ENCODE measurements around the gene RASEF. TPM values are rescaled to one million over a fixed set of nuclear protein-coding genes. Genes with fewer than 3 reads are reported as not detected.
"Not testable (repeated sequence)": the region's sequence is repeated elsewhere in the genome, so short reads cannot be mapped to it uniquely, and the experiment has no call there.

Gene RASEF
- 3.9 TPM for total RNA-seq
- polyA plus RNA-seq = 3.0 TPM
- long read RNA-seq, donor 1 = 0 reads
- long read RNA-seq, donor 2 = 0 reads
- long read RNA-seq, donor 3 = 0 reads
- long read RNA-seq, donor 4 = 0 reads
- long read RNA-seq, donor 5 = 0 reads
- long read RNA-seq, donor 6, full-length matches to known transcripts = 1 of 1 reads
- long read RNA-seq, donor 6, partial matches to known transcripts = 0 of 1 reads
- long read RNA-seq, donor 6, other reads (novel, unspliced or antisense) = 0 of 1 reads
- long read RNA-seq, donor 7, full-length matches to known transcripts = 1 of 10 reads
- long read RNA-seq, donor 7, partial matches to known transcripts = 9 of 10 reads
- long read RNA-seq, donor 7, other reads (novel, unspliced or antisense) = 0 of 10 reads
- long read RNA-seq, donor 8 = 0 reads
- long read RNA-seq, donor 9 = 0 reads
- long read RNA-seq, donor 10, full-length matches to known transcripts = 1 of 1 reads
- long read RNA-seq, donor 10, partial matches to known transcripts = 0 of 1 reads
- long read RNA-seq, donor 10, other reads (novel, unspliced or antisense) = 0 of 1 reads

- 3% methylated on average over 99 of the region's 99 CpGs for WGBS
- H3K9me3 ChIP-seq (ENCODE audit: control insufficient read depth in 2 of 2, insufficient read depth in 1 of 2, low read length in 1 of 2) = no peaks in the 10 kb centered on the region
- peaks cover 34 to 44% of the 10 kb centered on the region in 2 donors for H3K27me3 ChIP-seq (ENCODE audit: control insufficient read depth in 2 of 2, insufficient read depth in 1 of 2, low read length in 1 of 2)
- H3K36me3 ChIP-seq (ENCODE audit: control insufficient read depth in 2 of 2, insufficient read depth in 2 of 2, low read length in 1 of 2) = no peaks in the 10 kb centered on the region
- no peaks in the 10 kb centered on the region for H3K4me1 ChIP-seq (ENCODE audit: control insufficient read depth in 2 of 2, insufficient read depth in 2 of 2, low read length in 2 of 2)
- peak within 1 kb of the TSS; percentile 13 to 25 for H3K4me3 ChIP-seq (ENCODE audit: low read length in 2 of 2)
- peak in 3 of 9 donors; percentile 1 to 21 (median 11) for DNase-seq (ENCODE audit: low read depth in 6 of 9, low spot score in 9 of 9)
- H3K27ac ChIP-seq (ENCODE audit: low read depth in 1 of 2, low read length in 1 of 2) = peak within 1 kb of the TSS; percentile 64 to 73
These were observed at the start of gene RASEF for GRCh38 chr9:83062651-83063527. Gene RASEF (minus strand): TSS chr9:83063142. CDS start chr9:83062867, 275 bp downstream.

- no peak for DNase-seq (ENCODE audit: low read depth in 6 of 9, low spot score in 9 of 9)
- WGBS = 96% methylated on average over 3 of the region's 3 CpGs
- H3K27ac ChIP-seq (ENCODE audit: low read depth in 1 of 2, low read length in 1 of 2) = no peak overlapping the region
- H3K36me3 ChIP-seq (ENCODE audit: control insufficient read depth in 2 of 2, insufficient read depth in 2 of 2, low read length in 1 of 2) = no peaks in the 10 kb centered on the region
- H3K4me3 ChIP-seq (ENCODE audit: low read length in 2 of 2) = no peak overlapping the region
- H3K9me3 ChIP-seq (ENCODE audit: control insufficient read depth in 2 of 2, insufficient read depth in 1 of 2, low read length in 1 of 2) = no peaks in the 10 kb centered on the region
- no peaks in the 10 kb centered on the region for H3K27me3 ChIP-seq (ENCODE audit: control insufficient read depth in 2 of 2, insufficient read depth in 1 of 2, low read length in 1 of 2)
- no peaks in the 10 kb centered on the region for H3K4me1 ChIP-seq (ENCODE audit: control insufficient read depth in 2 of 2, insufficient read depth in 2 of 2, low read length in 2 of 2)
These were observed 48.2 kb upstream of the RASEF start for GRCh38 chr9:83111169-83111568.

- Histone ChIP-seq H3K4me1 (ENCODE audit: control insufficient read depth in 2 of 2, insufficient read depth in 2 of 2, low read length in 2 of 2) (no peaks in the 10 kb centered on the region), H3K27ac (ENCODE audit: low read depth in 1 of 2, low read length in 1 of 2) (no peak overlapping the region), H3K4me3 (ENCODE audit: low read length in 2 of 2) (no peak overlapping the region), H3K27me3 (ENCODE audit: control insufficient read depth in 2 of 2, insufficient read depth in 1 of 2, low read length in 1 of 2) (no peaks in the 10 kb centered on the region), H3K9me3 (ENCODE audit: control insufficient read depth in 2 of 2, insufficient read depth in 1 of 2, low read length in 1 of 2) (no peaks in the 10 kb centered on the region), H3K36me3 (ENCODE audit: control insufficient read depth in 2 of 2, insufficient read depth in 2 of 2, low read length in 1 of 2) (no peaks in the 10 kb centered on the region)
- no peak for DNase-seq (ENCODE audit: low read depth in 6 of 9, low spot score in 9 of 9)
- WGBS = 93% methylated on average over 3 of the region's 3 CpGs
These were observed 46.4 kb upstream of the RASEF start for GRCh38 chr9:83109296-83109695.

GRCh38 chr9:83108208-83108607 is 45.3 kb upstream of the RASEF start:
- no peaks in the 10 kb centered on the region for H3K36me3 ChIP-seq (ENCODE audit: control insufficient read depth in 2 of 2, insufficient read depth in 2 of 2, low read length in 1 of 2)
- no peak overlapping the region for H3K27ac ChIP-seq (ENCODE audit: low read depth in 1 of 2, low read length in 1 of 2)
- H3K4me1 ChIP-seq (ENCODE audit: control insufficient read depth in 2 of 2, insufficient read depth in 2 of 2, low read length in 2 of 2) = no peaks in the 10 kb centered on the region
- H3K27me3 ChIP-seq (ENCODE audit: control insufficient read depth in 2 of 2, insufficient read depth in 1 of 2, low read length in 1 of 2) = no peaks in the 10 kb centered on the region
- H3K4me3 ChIP-seq (ENCODE audit: low read length in 2 of 2) = no peak overlapping the region
- DNase-seq (ENCODE audit: low read depth in 6 of 9, low spot score in 9 of 9) = no peak
- H3K9me3 ChIP-seq (ENCODE audit: control insufficient read depth in 2 of 2, insufficient read depth in 1 of 2, low read length in 1 of 2) = no peaks in the 10 kb centered on the region

GRCh38 chr9:83106772-83107171 is 43.8 kb upstream of the RASEF start:
- DNase-seq (ENCODE audit: low read depth in 6 of 9, low spot score in 9 of 9) = no peak
- no peaks in the 10 kb centered on the region for H3K4me1 ChIP-seq (ENCODE audit: control insufficient read depth in 2 of 2, insufficient read depth in 2 of 2, low read length in 2 of 2)
- H3K4me3 ChIP-seq (ENCODE audit: low read length in 2 of 2) = no peak overlapping the region
- H3K27me3 ChIP-seq (ENCODE audit: control insufficient read depth in 2 of 2, insufficient read depth in 1 of 2, low read length in 1 of 2) = no peaks in the 10 kb centered on the region
- H3K9me3 ChIP-seq (ENCODE audit: control insufficient read depth in 2 of 2, insufficient read depth in 1 of 2, low read length in 1 of 2) = no peaks in the 10 kb centered on the region
- no peaks in the 10 kb centered on the region for H3K36me3 ChIP-seq (ENCODE audit: control insufficient read depth in 2 of 2, insufficient read depth in 2 of 2, low read length in 1 of 2)
- WGBS = 87% methylated on average over 2 of the region's 2 CpGs
- no peak overlapping the region for H3K27ac ChIP-seq (ENCODE audit: low read depth in 1 of 2, low read length in 1 of 2)

- H3K4me3 ChIP-seq (ENCODE audit: low read length in 2 of 2) = no peak overlapping the region
- WGBS = 92% methylated on average over 1 of the region's 1 CpG
- no peaks in the 10 kb centered on the region for H3K4me1 ChIP-seq (ENCODE audit: control insufficient read depth in 2 of 2, insufficient read depth in 2 of 2, low read length in 2 of 2)
- no peaks in the 10 kb centered on the region for H3K27me3 ChIP-seq (ENCODE audit: control insufficient read depth in 2 of 2, insufficient read depth in 1 of 2, low read length in 1 of 2)
- no peak overlapping the region for H3K27ac ChIP-seq (ENCODE audit: low read depth in 1 of 2, low read length in 1 of 2)
- no peaks in the 10 kb centered on the region for H3K36me3 ChIP-seq (ENCODE audit: control insufficient read depth in 2 of 2, insufficient read depth in 2 of 2, low read length in 1 of 2)
- DNase-seq (ENCODE audit: low read depth in 6 of 9, low spot score in 9 of 9) = no peak
- H3K9me3 ChIP-seq (ENCODE audit: control insufficient read depth in 2 of 2, insufficient read depth in 1 of 2, low read length in 1 of 2) = no peaks in the 10 kb centered on the region
These were observed 43.3 kb upstream of the RASEF start for GRCh38 chr9:83106263-83106662.

GRCh38 chr9:83097633-83098032 is 34.7 kb upstream of the RASEF start:
- Histone ChIP-seq H3K36me3 (ENCODE audit: control insufficient read depth in 2 of 2, insufficient read depth in 2 of 2, low read length in 1 of 2) (no peaks in the 10 kb centered on the region), H3K27me3 (ENCODE audit: control insufficient read depth in 2 of 2, insufficient read depth in 1 of 2, low read length in 1 of 2) (no peaks in the 10 kb centered on the region), H3K9me3 (ENCODE audit: control insufficient read depth in 2 of 2, insufficient read depth in 1 of 2, low read length in 1 of 2) (no peaks in the 10 kb centered on the region), H3K4me1 (ENCODE audit: control insufficient read depth in 2 of 2, insufficient read depth in 2 of 2, low read length in 2 of 2) (no peaks in the 10 kb centered on the region), H3K27ac (ENCODE audit: low read depth in 1 of 2, low read length in 1 of 2) (no peak overlapping the region), H3K4me3 (ENCODE audit: low read length in 2 of 2) (no peak overlapping the region)
- DNase-seq (ENCODE audit: low read depth in 6 of 9, low spot score in 9 of 9) = no peak
- WGBS = 98% methylated on average over 4 of the region's 4 CpGs

- H3K4me3 ChIP-seq (ENCODE audit: low read length in 2 of 2); DNase-seq (ENCODE audit: low read depth in 6 of 9, low spot score in 9 of 9): not testable (repeated sequence)
- WGBS = 89% methylated on average over 24 of the region's 24 CpGs
These were observed 30.4 kb upstream of the RASEF start for GRCh38 chr9:83093311-83093710.

GRCh38 chr9:83081846-83082245 is 18.9 kb upstream of the RASEF start:
- Histone ChIP-seq H3K27ac (ENCODE audit: low read depth in 1 of 2, low read length in 1 of 2) (no peak overlapping the region), H3K9me3 (ENCODE audit: control insufficient read depth in 2 of 2, insufficient read depth in 1 of 2, low read length in 1 of 2) (no peaks in the 10 kb centered on the region), H3K27me3 (ENCODE audit: control insufficient read depth in 2 of 2, insufficient read depth in 1 of 2, low read length in 1 of 2) (no peaks in the 10 kb centered on the region), H3K4me1 (ENCODE audit: control insufficient read depth in 2 of 2, insufficient read depth in 2 of 2, low read length in 2 of 2) (no peaks in the 10 kb centered on the region), H3K36me3 (ENCODE audit: control insufficient read depth in 2 of 2, insufficient read depth in 2 of 2, low read length in 1 of 2) (no peaks in the 10 kb centered on the region), H3K4me3 (ENCODE audit: low read length in 2 of 2) (no peak overlapping the region)
- 95% methylated on average over 6 of the region's 6 CpGs for WGBS
- DNase-seq (ENCODE audit: low read depth in 6 of 9, low spot score in 9 of 9) = no peak

More at GRCh38 chr9:83093311-83093710, 30.4 kb upstream of the RASEF start:
- H3K36me3 ChIP-seq (ENCODE audit: control insufficient read depth in 2 of 2, insufficient read depth in 2 of 2, low read length in 1 of 2); H3K4me1 ChIP-seq (ENCODE audit: control insufficient read depth in 2 of 2, insufficient read depth in 2 of 2, low read length in 2 of 2); H3K27me3 ChIP-seq (ENCODE audit: control insufficient read depth in 2 of 2, insufficient read depth in 1 of 2, low read length in 1 of 2); H3K9me3 ChIP-seq (ENCODE audit: control insufficient read depth in 2 of 2, insufficient read depth in 1 of 2, low read length in 1 of 2); H3K27ac ChIP-seq (ENCODE audit: low read depth in 1 of 2, low read length in 1 of 2): not testable (repeated sequence)
